Stimulated activated CD4-positive, alpha-beta T cell treated with anti-CD3 and anti-CD28 coated beads, TNF-alpha, amount 100 ng/mL, for 48 hours (primary cell): ENCODE results near the gene CAMK1D.
"Not testable (repeated sequence)": the region's sequence is repeated elsewhere in the genome, so short reads cannot be mapped to it uniquely, and the experiment has no call there.

ENCODE experiments used
- DNase-seq, 3 donors: peaks; one replicate each; pipeline ENCODE4 v3.0.0-alpha.2; 2020; ENCODE audit warnings: low read depth in 3 of 3

CAMK1D gene

DNA sequence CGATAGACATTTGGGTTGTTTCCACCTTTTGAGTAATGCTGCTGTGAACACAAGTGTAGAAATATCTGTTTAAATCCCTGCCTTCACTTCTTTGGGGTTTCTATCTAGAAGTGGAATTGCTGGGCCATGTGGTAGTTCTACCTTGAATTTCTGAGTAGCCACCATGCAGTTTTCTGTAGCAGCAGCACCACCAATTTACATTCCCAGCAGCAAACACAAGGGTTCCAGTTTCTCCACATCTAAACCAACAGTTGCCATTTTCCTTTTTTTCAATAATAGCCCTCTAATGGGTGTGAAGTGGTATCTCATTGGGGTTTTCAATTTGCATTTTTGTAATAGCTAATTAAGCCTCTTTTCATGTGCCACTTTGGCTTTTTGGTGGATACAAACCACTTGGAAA lies 442.4 kb downstream of the CAMK1D start:
- DNase-seq: no peak

DNA sequence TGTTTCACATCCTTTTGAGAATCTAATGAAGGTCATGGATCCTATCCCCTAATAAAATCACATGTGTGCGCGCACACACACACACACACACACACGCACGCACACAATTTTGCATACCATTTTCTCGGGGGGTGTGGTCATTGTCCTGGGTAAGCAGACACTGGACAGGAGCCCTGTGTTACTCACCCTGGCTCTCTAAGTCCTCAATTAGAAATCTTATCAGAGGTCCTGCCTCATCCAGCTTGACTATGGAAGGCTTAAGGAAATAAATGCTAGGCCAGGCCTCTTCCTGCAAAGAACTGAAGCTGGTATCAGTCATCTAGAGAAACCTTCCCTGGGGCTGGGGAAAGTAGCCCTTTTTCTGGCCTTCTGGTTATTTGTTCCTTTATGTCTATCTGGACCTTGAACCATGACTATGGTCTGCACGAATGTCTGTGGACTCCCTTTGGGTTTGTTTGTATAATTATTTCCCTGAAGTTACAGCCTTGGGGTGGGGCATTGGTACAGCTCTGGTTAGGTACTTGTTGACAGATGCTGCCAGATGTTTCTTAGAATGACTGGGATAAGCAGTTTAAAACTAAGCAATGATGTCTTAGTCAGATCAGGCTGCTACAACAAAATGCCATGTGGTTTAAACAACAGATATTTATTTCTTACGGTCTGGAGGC lies 443.7 kb downstream of the CAMK1D start:
- no peak for DNase-seq

DNA sequence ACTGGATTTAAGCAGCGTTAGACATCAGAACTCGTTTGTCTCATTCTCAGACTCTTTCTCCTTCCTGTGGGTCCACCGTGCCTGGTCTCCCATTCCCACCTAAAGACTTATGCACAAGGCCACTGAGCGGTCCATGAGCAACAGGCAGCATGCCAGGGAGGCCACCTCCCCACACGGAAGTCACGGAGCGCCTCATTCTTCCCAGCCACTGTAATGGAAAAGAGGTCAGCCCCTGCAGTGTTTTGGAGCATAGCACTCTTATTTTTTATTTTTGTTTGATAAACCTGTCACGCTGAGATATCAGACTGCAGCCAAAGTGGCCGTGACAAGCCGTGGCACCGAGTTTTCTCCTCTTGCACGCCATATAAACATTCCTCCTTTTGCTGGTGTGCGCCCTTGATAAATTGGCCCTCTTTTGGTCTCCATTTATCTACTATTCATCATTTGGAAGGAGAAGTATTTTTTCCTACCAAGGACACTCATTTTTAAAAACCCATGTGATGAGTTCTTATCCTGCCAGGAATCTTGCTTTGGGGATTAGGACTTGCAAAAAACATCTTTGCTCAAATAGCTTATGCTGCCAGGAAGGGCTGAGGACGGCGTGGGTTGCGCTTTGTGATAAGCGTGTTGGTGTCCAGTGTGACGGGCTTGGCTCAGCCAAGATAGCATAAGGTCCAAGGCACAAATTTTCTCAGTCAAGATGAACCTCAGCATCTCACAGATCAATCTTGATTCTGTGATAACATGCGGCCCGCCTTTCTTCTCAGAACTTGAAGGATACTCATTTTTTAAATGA lies 446.2 kb downstream of the CAMK1D start:
- DNase-seq: no peak

DNA sequence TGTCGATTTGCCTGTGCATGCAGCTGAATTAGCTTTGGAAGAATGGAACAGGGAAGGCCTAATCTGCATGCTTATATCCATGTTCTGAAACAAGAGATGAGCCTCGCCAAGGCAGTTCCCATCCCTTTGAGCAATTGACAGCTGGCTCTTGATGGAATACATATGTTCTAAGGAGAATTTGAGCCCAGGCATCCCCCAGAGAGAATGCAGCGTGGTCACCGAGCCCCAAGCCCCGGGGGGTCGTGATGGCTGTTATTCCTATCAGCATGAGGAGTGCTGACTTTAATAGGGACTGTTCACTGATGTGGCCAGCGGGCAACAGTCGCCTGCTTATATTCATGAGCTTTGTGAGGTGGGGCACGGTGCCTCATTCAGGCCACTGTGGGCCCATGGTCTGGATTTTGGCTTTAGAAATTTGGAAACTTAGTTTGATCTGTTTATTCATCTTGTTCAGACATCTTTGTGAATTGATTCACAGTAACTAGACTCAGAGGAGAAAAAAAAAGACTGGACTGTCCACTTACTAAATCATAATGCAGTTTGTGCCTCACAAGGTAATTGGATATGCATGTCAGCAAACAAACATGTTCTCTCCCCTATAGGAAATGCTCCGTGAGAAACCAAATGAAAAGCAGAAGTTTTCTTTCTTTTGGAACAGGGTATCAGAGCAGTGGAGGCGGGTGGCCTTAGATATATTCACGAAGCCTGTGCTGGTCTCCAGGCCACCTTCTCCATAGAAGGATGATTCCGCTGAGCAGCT lies 447.2 kb downstream of the CAMK1D start:
- no peak for DNase-seq

DNA sequence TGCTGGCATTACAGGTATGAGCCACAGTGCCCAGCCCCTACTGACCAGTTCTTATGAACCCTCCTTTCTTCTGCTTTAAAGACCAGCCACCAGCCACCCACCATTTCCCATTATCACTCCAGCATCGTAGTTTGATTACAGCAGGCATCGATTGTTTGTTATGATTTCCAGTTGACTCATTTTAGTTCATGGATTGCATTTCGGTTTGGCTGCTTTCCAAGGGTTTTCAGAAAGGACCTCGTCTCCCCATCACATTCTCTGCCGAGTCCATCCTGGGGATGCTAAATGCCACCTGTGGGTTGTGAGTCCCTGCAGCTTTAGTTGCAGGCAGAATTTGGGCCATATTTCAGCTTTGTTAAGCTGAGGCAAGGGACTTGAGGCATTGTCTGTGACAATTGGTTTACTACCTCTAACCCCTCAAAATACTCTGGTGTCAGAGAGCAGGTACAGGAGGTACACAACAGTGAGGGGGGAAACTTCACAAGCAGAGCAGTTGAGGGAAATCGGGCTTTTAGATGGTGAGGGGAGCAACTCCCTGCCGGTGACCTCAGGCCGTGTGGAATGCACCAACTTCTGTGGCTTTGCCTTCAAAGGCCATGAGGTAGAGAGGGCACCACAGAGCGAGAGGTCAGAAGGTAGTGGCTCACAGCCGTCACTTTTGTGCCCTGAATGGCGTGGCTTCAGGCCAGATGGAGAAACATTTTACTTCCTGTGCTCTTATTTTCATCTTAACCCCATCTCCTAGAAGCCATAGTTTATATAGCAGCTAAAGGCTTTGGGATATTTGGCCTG lies 448.3 kb downstream of the CAMK1D start:
- no peak for DNase-seq

DNA sequence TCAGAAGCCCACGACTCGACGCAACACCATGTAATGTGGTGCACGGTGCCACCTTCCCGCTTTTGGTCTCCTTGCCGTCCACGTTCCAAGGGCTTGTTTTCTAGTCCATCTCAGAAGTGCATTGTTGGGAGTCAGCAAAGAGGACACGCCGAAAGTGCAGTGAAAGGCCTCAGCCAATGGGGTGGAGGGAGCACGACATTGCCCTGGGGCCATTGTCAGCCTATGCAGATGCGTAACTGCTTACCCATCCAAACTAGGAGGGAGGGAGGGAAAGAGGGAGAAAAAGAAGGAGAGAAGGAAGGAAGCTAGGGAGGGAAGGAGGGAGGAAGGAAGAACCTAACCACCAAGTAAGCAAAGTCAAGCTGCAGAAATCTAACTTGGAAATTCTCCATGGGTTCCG lies 449.8 kb downstream of the CAMK1D start:
- DNase-seq: no peak

DNA sequence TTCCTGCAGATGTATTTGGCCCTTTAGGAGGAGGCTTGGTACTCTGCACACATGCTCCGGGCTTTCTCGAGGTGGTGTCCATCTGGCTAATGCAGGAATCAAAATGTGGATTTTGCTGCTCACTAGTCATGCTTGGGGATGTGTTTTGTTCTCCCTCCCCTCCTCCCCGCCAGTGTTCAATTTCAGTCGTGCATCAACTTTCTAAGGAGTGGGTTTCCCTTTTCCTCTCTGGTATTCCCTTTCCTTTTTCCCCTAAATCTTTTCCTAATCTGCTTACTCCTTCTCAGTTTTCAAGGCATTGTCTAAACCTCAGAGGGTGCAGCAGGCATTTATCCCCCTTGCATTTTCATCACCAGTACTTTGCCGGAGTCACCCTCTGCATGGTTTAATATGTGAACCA lies 450.4 kb downstream of the CAMK1D start:
- no peak for DNase-seq

DNA sequence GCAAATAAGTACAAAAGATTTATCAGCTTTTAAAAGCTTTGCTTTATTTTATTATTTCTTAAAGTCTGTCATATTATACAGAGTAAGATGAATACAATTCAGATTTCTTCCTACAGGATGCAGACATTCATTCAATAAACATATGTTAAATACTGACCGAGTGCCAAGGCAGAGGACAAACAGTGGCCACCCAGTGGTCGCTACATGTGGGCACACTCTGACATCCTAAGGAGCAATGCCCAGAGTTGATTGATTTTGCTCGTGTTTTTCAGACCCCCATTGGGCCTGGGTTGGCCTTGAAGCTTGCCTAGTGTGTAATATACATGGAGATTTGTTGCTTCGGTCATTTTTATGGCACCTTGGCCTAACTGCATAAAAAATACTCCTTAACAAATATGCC lies 451.0 kb downstream of the CAMK1D start:
- DNase-seq: no peak

DNA sequence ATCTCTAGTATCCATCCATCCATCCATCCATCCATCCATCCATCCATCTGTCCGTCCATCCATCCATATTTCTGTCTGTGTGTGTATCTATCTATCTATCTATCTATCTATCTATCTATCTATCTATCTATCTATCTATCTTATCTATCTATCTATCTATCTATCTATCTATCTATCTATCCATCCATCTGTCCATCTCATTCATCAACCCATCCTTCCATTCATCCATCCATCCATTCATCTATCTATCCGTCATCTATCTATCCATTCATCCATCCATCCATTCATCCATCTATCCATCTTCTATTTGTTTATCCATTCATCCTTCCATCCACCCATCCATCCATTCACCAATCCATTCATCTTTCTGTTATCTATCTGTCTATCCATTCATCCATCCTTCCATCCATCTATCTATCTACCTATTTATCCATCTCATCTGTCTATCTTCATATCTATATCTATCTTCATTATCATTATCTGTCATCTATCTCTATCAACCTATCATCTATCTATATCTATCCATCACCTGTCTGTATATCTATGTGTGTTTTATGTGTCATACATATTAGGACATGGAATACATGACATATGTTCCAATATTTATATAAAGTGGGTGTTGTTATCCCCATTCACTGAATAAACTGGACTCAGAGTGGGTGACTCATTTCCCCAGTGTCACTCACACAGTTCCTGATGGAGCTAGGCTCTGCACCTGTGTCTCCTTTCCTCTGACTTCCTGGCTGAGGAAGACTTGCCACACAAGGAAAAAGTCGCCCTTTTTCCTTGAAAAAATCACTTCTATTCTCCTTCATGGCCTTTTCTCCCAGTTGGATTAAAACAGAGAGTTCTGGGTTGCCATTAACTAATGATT lies 452.1 kb downstream of the CAMK1D start:
- DNase-seq: no peak

DNA sequence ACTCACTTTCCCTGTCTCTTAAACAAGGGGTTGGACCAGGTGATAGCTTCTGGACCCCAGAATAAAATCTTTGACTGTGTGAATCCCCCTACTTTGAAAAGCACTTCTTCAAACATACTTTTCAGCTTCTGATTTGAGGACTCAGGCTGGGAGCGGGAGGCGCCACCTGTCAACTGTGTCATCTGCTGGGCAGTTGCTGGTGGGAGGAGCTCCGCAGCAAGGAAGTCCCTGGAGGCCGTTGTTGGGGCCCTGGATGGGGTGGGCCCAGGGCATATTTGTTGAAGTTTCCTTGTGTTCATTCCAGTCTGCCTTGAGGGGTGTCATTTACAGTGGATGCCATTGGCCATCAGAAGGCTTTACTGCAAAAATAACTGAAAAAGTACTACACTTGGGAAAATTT lies 454.4 kb downstream of the CAMK1D start:
- DNase-seq: no peak

DNA sequence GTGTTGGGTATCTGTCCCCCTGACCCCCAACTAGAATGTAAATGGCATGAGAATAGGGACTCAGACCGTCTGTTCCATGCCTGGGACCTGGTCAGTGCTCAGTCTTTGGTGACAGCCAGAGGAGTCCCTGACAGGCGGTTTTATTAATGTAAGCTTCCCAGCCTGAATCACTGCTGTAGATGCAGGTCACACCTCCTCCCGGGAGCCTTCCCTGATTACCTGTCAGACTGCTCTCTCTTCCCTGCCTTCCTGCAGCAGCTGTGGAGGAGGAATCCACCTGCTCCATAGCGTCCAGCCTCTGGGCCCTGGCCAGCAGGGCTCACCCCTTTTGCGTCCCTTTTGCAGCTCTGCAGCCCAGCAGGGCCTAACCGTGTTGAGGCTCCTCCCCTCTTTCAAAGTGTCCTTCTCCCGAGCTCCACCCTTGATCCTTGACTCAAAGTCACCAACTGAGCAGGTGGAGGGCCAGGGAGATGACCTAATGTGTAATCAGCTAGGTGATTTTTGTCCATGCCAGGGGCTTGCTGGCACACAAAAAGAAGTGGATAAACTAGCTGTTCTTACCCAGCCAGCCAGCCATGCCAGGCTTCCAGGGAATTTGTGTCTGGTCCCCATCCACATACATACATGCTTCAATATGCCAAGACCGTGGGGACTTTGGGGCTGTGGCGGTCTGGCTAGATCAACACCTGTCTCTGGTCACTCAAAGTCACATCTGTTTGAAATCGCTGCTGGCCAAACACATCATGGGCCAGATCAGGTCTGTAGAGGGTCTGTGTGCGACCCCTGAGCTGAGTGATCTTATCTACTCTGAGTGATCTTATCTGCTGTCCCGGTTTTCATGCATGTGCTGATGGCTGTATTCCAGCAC lies 457.1 kb downstream of the CAMK1D start:
- DNase-seq: no peak

DNA sequence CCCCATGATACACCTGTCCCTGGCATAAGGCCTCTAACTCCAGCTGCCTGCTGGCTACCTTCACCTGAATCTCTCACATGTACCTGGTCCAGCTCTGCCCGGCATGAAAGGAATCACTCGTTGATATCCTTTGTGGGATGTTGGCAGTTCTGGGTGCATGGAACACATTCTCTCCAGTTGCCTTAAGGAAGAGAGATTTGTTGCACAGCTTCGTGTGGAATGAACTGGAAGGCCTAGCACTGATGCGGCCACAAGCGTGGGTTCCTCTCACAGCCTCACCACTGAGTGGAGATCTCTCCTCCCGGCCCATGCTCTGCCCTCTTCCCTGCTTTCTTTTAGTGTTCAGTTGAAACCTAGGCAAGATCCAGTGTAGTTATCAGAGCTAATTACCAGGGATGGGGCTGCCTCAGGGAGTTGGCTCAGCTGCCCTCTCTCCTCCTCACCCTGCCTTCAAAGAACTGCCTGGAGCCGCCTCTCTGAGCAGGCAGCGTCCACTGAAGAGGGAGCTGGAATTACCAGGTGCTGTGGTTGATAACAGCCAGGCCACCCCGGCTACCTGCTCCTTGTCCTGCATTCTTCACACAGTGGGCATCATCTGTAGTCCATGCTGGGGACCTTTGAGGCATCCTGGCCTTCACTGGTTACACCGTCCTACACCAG lies 457.9 kb downstream of the CAMK1D start:
- no peak for DNase-seq

DNA sequence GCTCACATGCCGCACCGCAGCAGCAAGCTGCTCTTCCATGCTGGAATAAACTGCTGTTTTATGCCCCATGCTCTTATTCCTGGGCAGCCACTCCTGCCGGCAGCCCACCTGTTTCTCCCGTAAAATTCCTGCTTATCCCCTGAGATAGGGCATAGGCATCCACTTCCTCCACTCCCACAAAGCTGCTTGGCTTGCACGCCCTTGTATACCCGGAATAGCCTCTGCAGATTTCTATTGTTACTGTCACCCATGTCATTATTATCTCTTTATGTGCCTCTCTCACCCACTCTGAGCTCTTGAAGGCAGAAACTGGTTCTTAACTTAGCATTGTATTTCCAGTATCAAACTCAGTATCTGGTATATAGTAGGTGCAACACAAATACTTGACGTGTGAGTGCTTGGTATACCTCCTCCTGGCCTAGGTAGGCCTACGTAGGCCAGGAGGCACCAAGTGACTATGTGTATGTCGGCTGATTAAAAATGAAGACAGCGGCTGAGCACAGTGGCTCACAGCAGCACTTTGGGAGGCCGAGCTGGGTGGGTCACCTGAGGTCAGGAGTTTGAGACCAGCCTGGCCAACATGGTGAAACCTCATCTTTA lies 458.8 kb downstream of the CAMK1D start:
- DNase-seq: no peak

DNA sequence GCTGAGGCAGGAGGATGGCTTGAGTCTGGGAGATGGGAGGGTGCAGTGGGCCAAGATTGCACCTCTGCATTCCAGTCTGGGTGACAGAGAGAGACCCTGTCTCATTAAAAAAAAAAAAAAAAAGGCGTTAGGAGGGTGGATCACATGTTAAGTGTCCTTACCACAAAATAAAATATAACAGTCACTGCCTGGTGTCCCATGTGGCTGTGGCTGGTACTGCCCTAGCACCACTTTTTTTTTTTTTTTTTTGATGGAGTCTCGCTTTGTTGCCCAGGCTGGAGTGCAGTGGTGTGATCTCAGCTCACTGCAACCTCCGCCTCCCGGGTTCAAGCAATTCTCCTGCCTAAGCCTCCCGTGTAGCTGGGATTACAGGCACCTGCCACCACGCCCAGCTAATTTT lies 460.7 kb downstream of the CAMK1D start:
- not testable (repeated sequence) for DNase-seq

DNA sequence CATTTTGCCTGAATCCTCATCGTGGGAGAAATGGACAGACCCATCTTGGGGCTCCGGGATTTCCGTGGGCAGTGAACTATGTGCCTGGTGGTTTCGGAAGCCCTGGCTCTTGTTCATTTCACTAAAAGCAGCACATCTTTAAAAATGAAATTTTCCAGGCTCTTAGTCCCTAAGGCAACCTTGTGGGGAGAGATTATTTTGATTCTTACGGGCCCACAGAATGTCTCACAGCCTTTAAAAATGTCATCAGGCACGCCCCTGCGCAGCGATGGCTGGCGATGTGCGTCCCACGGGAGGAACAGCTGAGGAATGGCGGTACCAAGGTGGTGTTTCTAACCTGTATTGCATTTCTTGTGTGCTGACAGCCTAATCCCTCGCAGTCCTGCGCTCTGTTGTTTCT lies 462.5 kb downstream of the CAMK1D start:
- DNase-seq: no peak

DNA sequence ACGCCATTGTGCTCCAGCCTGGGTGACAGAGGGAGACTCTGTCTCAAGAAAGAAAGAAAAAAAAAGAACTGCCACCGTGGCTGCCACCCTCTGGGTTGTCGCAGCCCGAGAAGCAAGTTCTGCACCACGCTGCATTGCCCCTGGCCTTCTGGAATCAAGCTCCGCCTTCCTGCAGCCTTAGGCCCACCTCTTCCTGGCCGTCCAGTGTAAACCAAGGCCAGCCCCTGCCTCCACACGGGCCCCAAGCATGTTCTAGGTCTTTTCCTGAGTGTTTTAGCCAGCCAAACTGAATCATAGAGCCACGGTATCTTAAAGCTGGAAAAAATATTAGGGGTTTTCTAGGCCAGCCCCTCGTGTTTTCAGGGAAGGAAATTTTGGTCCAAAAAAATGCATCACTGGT lies 463.2 kb downstream of the CAMK1D start:
- DNase-seq: no peak

DNA sequence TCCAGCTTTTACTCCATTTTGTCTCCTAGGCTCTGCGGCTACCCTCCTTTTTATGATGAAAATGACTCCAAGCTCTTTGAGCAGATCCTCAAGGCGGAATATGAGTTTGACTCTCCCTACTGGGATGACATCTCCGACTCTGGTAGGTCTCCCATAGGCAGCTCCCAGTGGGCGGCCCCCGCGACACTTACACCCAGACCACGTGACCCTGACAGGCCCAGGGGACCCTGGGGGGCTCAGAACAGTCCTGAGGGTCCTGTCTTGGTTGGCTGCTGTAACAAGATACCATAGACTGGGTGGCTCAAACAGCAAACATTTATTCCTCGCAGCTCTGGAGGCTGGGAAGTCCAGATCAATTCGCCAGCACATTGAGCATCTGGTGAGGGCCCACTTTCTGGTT lies 464.8 kb downstream of the CAMK1D start:
- DNase-seq: no peak

DNA sequence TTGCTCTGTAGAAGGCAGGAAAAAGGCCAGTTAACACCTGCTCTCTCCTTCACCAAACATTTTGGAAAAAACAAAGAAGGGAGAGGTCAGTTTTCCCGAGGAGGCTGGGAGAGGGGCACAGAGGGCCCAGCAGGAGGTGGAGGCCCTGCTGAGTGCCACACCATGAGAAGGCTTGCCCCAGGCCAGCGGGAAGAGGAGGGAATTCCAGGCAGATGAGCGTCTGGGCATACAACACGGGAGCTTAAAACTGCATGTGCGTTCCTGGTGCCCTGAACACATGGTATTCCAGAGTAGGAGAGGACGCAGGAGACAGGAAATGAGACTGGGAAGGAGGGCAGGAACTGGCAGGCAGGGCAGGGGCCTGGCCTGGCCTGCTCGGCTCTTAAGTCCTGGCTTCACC lies 469.7 kb downstream of the CAMK1D start:
- DNase-seq: no peak

DNA sequence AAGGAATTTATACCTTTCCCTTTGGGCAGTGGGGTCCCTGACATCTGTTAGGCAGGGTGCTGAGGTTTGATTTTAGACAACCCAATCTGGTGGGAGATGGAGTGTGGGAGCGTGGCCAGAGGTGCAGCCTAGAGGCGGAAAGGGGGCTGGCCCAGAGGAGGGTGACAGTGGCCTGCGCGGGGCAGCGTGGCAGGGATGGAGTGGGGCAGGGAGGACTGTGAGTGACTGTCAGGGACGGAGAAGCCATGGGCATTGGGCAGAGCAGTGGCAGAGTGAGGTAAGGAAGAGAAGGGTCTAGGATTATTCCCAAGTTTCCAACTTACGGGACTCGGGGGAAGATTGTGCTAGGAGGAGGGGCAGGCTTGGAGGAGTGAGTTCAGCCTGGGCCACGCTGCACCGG lies 470.3 kb downstream of the CAMK1D start:
- no peak for DNase-seq
